CD14-positive monocyte (primary cell): ENCODE measurements around the gene ENTREP3. TPM values are rescaled to one million over a fixed set of nuclear protein-coding genes. Genes with fewer than 3 reads are reported as not detected.
"Not testable (repeated sequence)": the region's sequence is repeated elsewhere in the genome, so short reads cannot be mapped to it uniquely, and the experiment has no call there.

Experiments
- DNase-seq, 3 donors: peaks; one replicate each; pipeline ENCODE4 v3.0.0-alpha.2; 2011 to 2022
- H2AFZ ChIP-seq: 2 replicates; pipeline ENCODE4 v1.6.0; 2012; ENCODE audit warnings: mild to moderate bottlenecking, low read depth, low read length, inconsistent platforms; ENCODE audit not compliant: insufficient read depth, poor library complexity, severe bottlenecking
- H3K27ac ChIP-seq, 2 donors: 1 replicate in 1 of 2; 2 replicates in 1 of 2; pipeline ENCODE4 v1.5.1; 2012 to 2013; ENCODE audit warnings: low read length in 2 of 2, control low read depth in 1 of 2, inconsistent platforms in 1 of 2, low read depth in 1 of 2, mild to moderate bottlenecking in 1 of 2
- H3K27me3 ChIP-seq, 2 donors: one replicate each; pipeline versions ENCODE4 v1.6.0 to v1.6.1; 2011 to 2013; ENCODE audit warnings: low read length in 2 of 2; ENCODE audit not compliant: control insufficient read depth in 2 of 2, insufficient read depth in 2 of 2
- H3K36me3 ChIP-seq, 2 donors: replicated peaks in 1 of 2; 1 replicate in 1 of 2; 2 replicates in 1 of 2; pipeline versions ENCODE4 v1.5.1 to v1.6.1; 2012 to 2013; ENCODE audit warnings: low read length in 2 of 2, control low read depth in 1 of 2, inconsistent platforms in 1 of 2, mild to moderate bottlenecking in 1 of 2; ENCODE audit not compliant: insufficient read depth in 2 of 2, control insufficient read depth in 1 of 2
- H3K4me1 ChIP-seq, 2 donors: 1 replicate in 1 of 2; 2 replicates in 1 of 2; pipeline versions ENCODE4 v1.5.1 to v1.6.1; 2012 to 2013; ENCODE audit warnings: low read length in 2 of 2, control low read depth in 1 of 2, inconsistent platforms in 1 of 2, mild to moderate bottlenecking in 1 of 2, moderate library complexity in 1 of 2; ENCODE audit not compliant: insufficient read depth in 2 of 2, control insufficient read depth in 1 of 2
- H3K4me2 ChIP-seq: replicated peaks from 2 replicates; pipeline ENCODE3; 2012; ENCODE audit warnings: low read length, moderate library complexity, mild to moderate bottlenecking; ENCODE audit not compliant: poor library complexity, severe bottlenecking; ENCODE audit errors: extremely low read depth
- H3K4me3 ChIP-seq, 3 experiments: fragments of 200-600 bp in 1 of 3; sonication (generic) in 1 of 3; replicated peaks in 1 of 3; 1 replicate in 2 of 3; 2 replicates in 1 of 3; pipeline ENCODE4 v1.5.1; 2011 to 2013; ENCODE audit warnings: low read length in 3 of 3, mild to moderate bottlenecking in 3 of 3, control low read depth in 2 of 3, low read depth in 2 of 3, inconsistent platforms in 1 of 3, moderate library complexity in 1 of 3
- H3K79me2 ChIP-seq: 2 replicates; pipeline ENCODE4 v1.6.0; 2012; ENCODE audit warnings: mild to moderate bottlenecking, control low read depth, inconsistent platforms, low read length, moderate library complexity; ENCODE audit not compliant: insufficient read depth
- H3K9ac ChIP-seq: 2 replicates; pipeline ENCODE4 v1.6.0; 2017; ENCODE audit warnings: low read length, mild to moderate bottlenecking; ENCODE audit not compliant: insufficient read depth, poor library complexity, severe bottlenecking
- H3K9me3 ChIP-seq, 2 donors: replicated peaks in 1 of 2; 1 replicate in 1 of 2; 2 replicates in 1 of 2; pipeline versions ENCODE4 v1.5.1 to v1.6.1; 2012 to 2013; ENCODE audit warnings: low read length in 2 of 2, control low read depth in 1 of 2; ENCODE audit not compliant: control insufficient read depth in 1 of 2, insufficient read depth in 1 of 2
- H4K20me1 ChIP-seq: 2 replicates; pipeline ENCODE4 v1.6.0; 2012; ENCODE audit warnings: mild to moderate bottlenecking, low read length, control low read depth, moderate library complexity; ENCODE audit not compliant: insufficient read depth
- H3K27ac Mint-ChIP-seq, 7 donors: one replicate each; pipeline ENCODE4 v1.8.0; 2020; ENCODE audit warnings: mild to moderate bottlenecking in 7 of 7, mixed read lengths in 7 of 7, moderate library complexity in 6 of 7, inconsistent platforms in 2 of 7
- H3K27me3 Mint-ChIP-seq, 3 donors: one replicate each; pipeline ENCODE4 v1.8.0; 2021 to 2022; ENCODE audit warnings: low read depth in 3 of 3, mild to moderate bottlenecking in 3 of 3, mixed read lengths in 3 of 3, moderate library complexity in 3 of 3, inconsistent platforms in 1 of 3
- H3K36me3 Mint-ChIP-seq, 2 donors: one replicate each; pipeline ENCODE4 v1.8.0; 2020; ENCODE audit warnings: mixed read lengths in 2 of 2, inconsistent platforms in 1 of 2, mild to moderate bottlenecking in 1 of 2
- H3K4me1 Mint-ChIP-seq: one replicate; pipeline ENCODE4 v1.8.0; 2020; ENCODE audit warnings: mild to moderate bottlenecking, mixed read lengths
- H3K4me3 Mint-ChIP-seq, 2 donors: one replicate each; pipeline ENCODE4 v1.8.0; 2020; ENCODE audit warnings: mild to moderate bottlenecking in 2 of 2, mixed read lengths in 2 of 2, moderate library complexity in 1 of 2
- H3K9me3 Mint-ChIP-seq, 7 donors: one replicate each; pipeline ENCODE4 v1.8.0; 2020 to 2022; ENCODE audit warnings: mixed read lengths in 7 of 7, mild to moderate bottlenecking in 6 of 7, moderate library complexity in 6 of 7, inconsistent platforms in 2 of 7
- WGBS: methylation state at CpG from one replicate; pipeline ENCODE4 v1.1.5; 2013; ENCODE audit warnings: missing lambda C conversion rate; ENCODE audit not compliant: insufficient coverage; 5-methylcytosine and 5-hydroxymethylcytosine counted together
- intact Hi-C, 2 donors: fragments of 100-400 bp; cut with micrococcal nuclease; formaldehyde crosslinking; loops; one replicate each; pipeline versions ENCODE4 v1.15.0 to v1.15.1; 2023
- polyA plus RNA-seq, 3 donors: library from polyadenylated mRNA; depleted of rRNA in 1 of 3; unstranded in 2 of 3; stranded (reverse) in 1 of 3; fragments of 300-500 nt in 2 of 3; fragments of >200 nt in 1 of 3; fragmentation: Illumina TruSeq in 2 of 3; gene quantifications; 1 replicate in 2 of 3; 2 replicates in 1 of 3; pipeline ENCODE4 v1.2.3, GENCODE V29; 2012 to 2021

Gene ENTREP3
- polyA plus RNA-seq, 3 donors: 0.87 to 7.5 (median 1.9) TPM

DNA sequence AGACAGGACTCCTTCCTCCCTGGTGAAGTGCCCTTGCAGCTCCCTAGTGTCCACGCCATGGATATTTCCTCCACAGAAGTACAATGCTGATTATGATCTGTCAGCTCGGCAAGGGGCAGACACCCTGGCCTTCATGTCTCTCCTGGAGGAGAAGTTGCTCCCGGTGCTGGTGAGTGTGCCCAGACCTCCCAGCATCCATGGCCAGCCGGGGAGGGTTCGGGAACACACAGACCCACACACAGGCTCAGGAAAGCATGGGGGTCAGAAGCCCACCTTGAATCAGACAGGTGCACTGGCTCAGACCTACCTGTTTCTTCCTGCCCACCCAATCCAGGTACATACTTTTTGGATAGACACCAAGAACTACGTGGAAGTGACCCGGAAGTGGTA, 43.2 kb downstream of the ENTREP3 start:
- H3K9me3 Mint-ChIP-seq, H3K27ac ChIP-seq, H3K4me3 ChIP-seq, H3K27me3 Mint-ChIP-seq, H3K27me3 ChIP-seq, DNase-seq, H3K36me3 ChIP-seq, H2AFZ ChIP-seq, intact Hi-C loops, H3K9me3 ChIP-seq, H3K9ac ChIP-seq, H4K20me1 ChIP-seq, H3K4me2 ChIP-seq, H3K4me3 Mint-ChIP-seq: not testable (repeated sequence)
- Mint-ChIP-seq H3K36me3 (peaks cover 17 to 34% of the 10 kb centered on the region in 2 donors), H3K27ac (peak overlapping the region in 3 of 7 donors; percentile 97 to 100 (median 100)), H3K4me1 (peaks cover 56% of the 10 kb centered on the region)
- H3K79me2 ChIP-seq: peaks cover 24% of the 10 kb centered on the region
- 90% methylated on average over 3 of the region's 7 CpGs for WGBS
- peaks cover 53 to 67% of the 10 kb centered on the region in 2 donors for H3K4me1 ChIP-seq

DNA sequence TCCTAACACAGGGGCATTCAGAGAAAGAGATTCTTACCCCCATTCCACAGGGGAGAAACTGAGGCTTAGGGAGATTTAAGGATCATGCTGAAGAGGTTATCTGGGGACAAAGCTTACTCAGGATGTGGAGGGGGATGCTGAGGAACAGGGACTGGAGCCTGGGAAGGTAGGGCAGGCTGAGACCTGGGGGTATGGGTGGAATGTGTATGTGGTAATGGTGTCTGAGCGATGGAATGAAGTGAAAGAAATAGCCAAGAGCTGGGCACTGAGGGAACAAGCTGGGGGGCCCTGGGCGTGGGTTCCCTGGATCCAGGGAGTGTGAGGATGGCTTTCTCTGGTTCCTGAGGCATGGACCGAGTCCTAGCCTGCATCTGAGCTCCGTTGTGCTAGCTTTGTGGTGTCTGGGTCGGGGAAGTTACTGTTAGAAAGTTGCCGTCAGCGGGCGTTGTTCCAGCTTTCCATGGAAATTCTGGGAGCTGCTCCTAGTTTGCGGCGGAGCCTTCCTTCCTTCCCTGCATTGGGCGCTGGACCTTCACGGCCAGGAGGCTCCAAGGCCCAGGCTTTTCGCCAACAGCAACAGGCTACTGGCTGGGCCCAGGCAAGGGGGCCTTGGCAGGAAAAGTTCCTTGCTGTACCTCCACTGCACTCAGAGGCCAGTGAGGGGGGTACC, 43.8 kb downstream of the ENTREP3 start:
- peak overlapping the region; percentile 62 to 98 for H3K27ac ChIP-seq
- H2AFZ ChIP-seq, H3K9me3 Mint-ChIP-seq, DNase-seq, H4K20me1 ChIP-seq, H3K36me3 ChIP-seq, H3K9ac ChIP-seq, H3K27me3 Mint-ChIP-seq, H3K27me3 ChIP-seq, intact Hi-C loops, H3K9me3 ChIP-seq: not testable (repeated sequence)
- Mint-ChIP-seq H3K27ac (peak overlapping the region; percentile 97 to 100 (median 99)), H3K36me3 (peaks cover 17 to 33% of the 10 kb centered on the region in 2 donors), H3K4me3 (peak overlapping the region; percentile 63 to 74), H3K4me1 (peaks cover 60% of the 10 kb centered on the region)
- H3K4me2 ChIP-seq: peak overlapping the region; percentile 57
- WGBS: 91% methylated on average over 6 of the region's 13 CpGs
- peaks cover 24% of the 10 kb centered on the region for H3K79me2 ChIP-seq
- H3K4me3 ChIP-seq: peak overlapping the region in 1 of 3 experiments; percentile 90
- peaks cover 56 to 72% of the 10 kb centered on the region in 2 donors for H3K4me1 ChIP-seq
